Heart right ventricle (tissue), 16 donors: ENCODE data around the gene TSKS. TPM values are rescaled to one million over a fixed set of nuclear protein-coding genes. Genes with fewer than 3 reads are reported as not detected.
A peak's percentile ranks its signal among the peaks of the same experiment; 100 is the strongest.

Experiments used
- ATAC-seq, 8 donors: fragments of 200-7000 bp; cut with Tn5 transposase; one replicate each; pipeline ENCODE4 v1.9.1; 2020; ENCODE audit warnings: mild to moderate bottlenecking in 8 of 8, moderate library complexity in 8 of 8, moderate number of reproducible peaks in 1 of 8
- DNase-seq, 2 donors: peaks; one replicate each; pipeline ENCODE4 v3.0.0-alpha.2; 2020
- H3K27ac ChIP-seq, 10 donors: fragments of 200-600 bp; sonication (generic) in 2 of 10; one replicate each; pipeline versions ENCODE4 v1.5.0 to v1.8.0; 2020 to 2022; ENCODE audit warnings: mild to moderate bottlenecking in 3 of 10
- H3K27me3 ChIP-seq, 7 donors: fragments of 200-600 bp; one replicate each; pipeline ENCODE4 v1.8.0; 2021 to 2022; ENCODE audit warnings: mild to moderate bottlenecking in 2 of 7
- H3K36me3 ChIP-seq, 9 donors: fragments of 200-600 bp; sonication (generic) in 1 of 9; one replicate each; pipeline versions ENCODE4 v1.5.0 to v1.8.0; 2020 to 2022; ENCODE audit warnings: mild to moderate bottlenecking in 2 of 9
- H3K4me1 ChIP-seq, 9 donors: fragments of 200-600 bp; sonication (generic) in 1 of 9; one replicate each; pipeline versions ENCODE4 v1.5.0 to v1.8.0; 2020 to 2022; ENCODE audit warnings: mild to moderate bottlenecking in 4 of 9
- H3K4me3 ChIP-seq, 10 donors: fragments of 200-600 bp; sonication (generic) in 2 of 10; one replicate each; pipeline versions ENCODE4 v1.5.0 to v1.8.0; 2020 to 2022; ENCODE audit warnings: mild to moderate bottlenecking in 7 of 10, moderate library complexity in 2 of 10
- H3K9me3 ChIP-seq, 11 donors: fragments of 200-600 bp in 10 of 11; sonication (generic) in 2 of 11; one replicate each; pipeline versions ENCODE4 v1.5.0 to v1.8.0; 2013 to 2022; ENCODE audit warnings: mild to moderate bottlenecking in 2 of 11, control low read depth in 1 of 11, moderate library complexity in 1 of 11
- CTCF ChIP-seq, 9 donors: fragments of 200-600 bp; sonication (generic) in 2 of 9; IDR thresholded peaks; one replicate each; pipeline versions ENCODE4 v1.5.0 to v1.8.0; 2021 to 2022; ENCODE audit warnings: antibody characterized with exemption in 9 of 9, mild to moderate bottlenecking in 5 of 9, moderate library complexity in 1 of 9
- WGBS, 2 donors: extraction: QIAGEN DNeasy Blood & Tissue Kit; methylation state at CpG; one replicate each; pipeline ENCODE4 v1.1.7; 2013; ENCODE audit warnings: inconsistent platforms in 1 of 2; 5-methylcytosine and 5-hydroxymethylcytosine counted together
- intact Hi-C, 10 donors: fragments of 100-400 bp; cut with DNase I; formaldehyde crosslinking; loops; one replicate each; pipeline versions ENCODE4 v1.11.1 to v1.14.2; 2022
- polyA plus RNA-seq, 2 donors: library from polyadenylated mRNA; stranded (reverse); fragments of 200-250 nt; gene quantifications; one replicate each; pipeline ENCODE4 v1.2.3, GENCODE V29; 2013
- total RNA-seq, 10 donors: library from RNA; stranded (reverse); fragmentation: NEBNext Ultra II Directional in 3 of 10; extraction: Animal tissue kit (Norgen Biotek cat#: 25700) in 3 of 10; gene quantifications; one replicate each; pipeline versions ENCODE4 v1.2.1 to v1.2.4, GENCODE V29; 2021 to 2023
- donor health status: Arrhythmogenic right ventricular cardiomyopathy.
- donor health status: ischemic (EF 13 %, LVEDD 7.1; RV severe dilation, severe dysfunction).
- donor health status: healthy with polysubstance abuse.
- donor health status: DM: no; HTN: yes; CAD: no.
- donor health status: DM: no; HTN: no; CAD: no.
- donor health status: ischemic (EF 25% LVEDD 6.9; RV normal size, moderate dysfunction).
- donor health status: ischemic (EF 25% LVEDD 5.7; RV mildly dilated, moderate dysfunction).
- donor health status: healthy.
- donor health status: DM: yes; HTN: yes; CAD: no.
- donor health status: Ischemic cardiomyopathy.
- donor health status: ischemic (EF 35%, LVEDD 5.7; RV mildly dilated, moderate dysfunction).
- donor health status: nonischemic (EF 11% LVEDD 7.7; RV severe dilation, severe dysfunction).
- donor health status: DM: yes; HTN: yes; CAD: no.
- donor health status: PGD.
- donor health status: ischemic (EF 29% LVEDD 5.4; RV normal size, mild dysfunction).
- donor health status: nonischemic (EF 23%, LVEDD 6.1; RV moderate dilation, normal function).

Gene TSKS
- total and polyA plus RNA-seq, 12 donors: 0.15 to 3.4 (median 0.40) TPM; not detected in 2

DNA sequence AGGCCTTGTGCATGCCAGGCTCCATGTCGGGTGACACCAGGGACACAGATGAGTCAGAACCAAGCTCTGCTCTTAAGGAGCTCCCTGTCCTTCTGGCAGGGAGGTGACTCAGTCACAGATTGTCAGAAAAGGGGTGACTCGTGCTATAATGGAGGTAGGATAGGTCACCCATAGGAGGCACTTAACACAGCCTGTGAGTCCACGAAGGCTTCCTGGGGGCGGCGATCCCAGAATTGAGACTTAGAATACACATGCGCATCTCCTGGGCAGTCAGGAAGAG is 30.4 kb upstream of the TSKS start:
- WGBS, 2 donors: 92 to 95% methylated on average over 6 of the region's 6 CpGs
- no peak for DNase-seq

GRCh38 chr19:49792829-49793560 is 29.9 kb upstream of the TSKS start:
- H3K9me3 ChIP-seq: no peaks in the 10 kb centered on the region
- no peak for DNase-seq

More for the DNA sequence above, 30.4 kb upstream of the TSKS start:
- H3K27me3 ChIP-seq: no peaks in the 10 kb centered on the region
- peaks cover 0 to 98% (median 53%) of the 10 kb centered on the region in 9 donors for H3K36me3 ChIP-seq
- no peak overlapping the region for H3K4me3 ChIP-seq
- no peak for TF ChIP-seq CTCF (IDR thresholded peaks at IDR 0.05)
- ATAC-seq: no peak
- intact Hi-C loops: no loop called here
- no peaks in the 10 kb centered on the region for H3K9me3 ChIP-seq
- no peak overlapping the region for H3K27ac ChIP-seq
- peaks cover 0 to 16% (median 7%) of the 10 kb centered on the region in 9 donors for H3K4me1 ChIP-seq

GRCh38 chr19:49791776-49792445 is 28.8 kb upstream of the TSKS start:
- 93 to 96% methylated on average over 25 to 26 of the region's 26 CpGs for WGBS, 2 donors
- no peak for TF ChIP-seq CTCF (IDR thresholded peaks at IDR 0.05)
- H3K36me3 ChIP-seq: peaks cover 0 to 98% (median 43%) of the 10 kb centered on the region in 9 donors
- no peaks in the 10 kb centered on the region for H3K27me3 ChIP-seq
- H3K9me3 ChIP-seq: no peaks in the 10 kb centered on the region
- no peak overlapping the region for H3K27ac ChIP-seq
- intact Hi-C loops: no loop called here
- H3K4me3 ChIP-seq: no peak overlapping the region
- peaks cover 0 to 16% (median 9%) of the 10 kb centered on the region in 9 donors for H3K4me1 ChIP-seq
- no peak for DNase-seq
- ATAC-seq: no peak

More at GRCh38 chr19:49792829-49793560, 29.9 kb upstream of the TSKS start:
- Histone ChIP-seq H3K36me3 (peaks cover 0 to 98% (median 53%) of the 10 kb centered on the region in 9 donors), H3K4me1 (peaks cover 0 to 16% (median 7%) of the 10 kb centered on the region in 9 donors), H3K27ac (no peak overlapping the region), H3K4me3 (no peak overlapping the region), H3K27me3 (no peaks in the 10 kb centered on the region)
- intact Hi-C loops: no loop called here
- 92 to 94% methylated on average over 22 of the region's 22 CpGs for WGBS, 2 donors
- TF ChIP-seq CTCF (IDR thresholded peaks at IDR 0.05): no peak
- ATAC-seq: peak in 3 of 8 donors; percentile 17 to 31 (median 17)

- WGBS, 2 donors: 59 to 62% methylated on average over 9 of the region's 9 CpGs
Observed at GRCh38 chr19:49790866-49791265, 27.8 kb upstream of the TSKS start.

More at GRCh38 chr19:49790866-49791265, 27.8 kb upstream of the TSKS start:
- Histone ChIP-seq H3K36me3 (peaks cover 0 to 97% (median 33%) of the 10 kb centered on the region in 9 donors), H3K27ac (peak overlapping the region in 4 of 10 donors; percentile 16 to 23 (median 20)), H3K4me1 (peaks cover 0 to 18% (median 9%) of the 10 kb centered on the region in 9 donors), H3K27me3 (no peaks in the 10 kb centered on the region), H3K9me3 (no peaks in the 10 kb centered on the region), H3K4me3 (no peak overlapping the region)
- ATAC-seq (peak; percentile 45 to 91 (median 69)), DNase-seq (peak in 1 of 2 donors; percentile 58)
- intact Hi-C loops: no loop called here
- no peak for TF ChIP-seq CTCF (IDR thresholded peaks at IDR 0.05)
